ENCODE measurements around the gene LDLRAD1.
"Not testable (repeated sequence)": the region's sequence is repeated elsewhere in the genome, so short reads cannot be mapped to it uniquely, and the experiment has no call there.

The LDLRAD1 gene

DNA sequence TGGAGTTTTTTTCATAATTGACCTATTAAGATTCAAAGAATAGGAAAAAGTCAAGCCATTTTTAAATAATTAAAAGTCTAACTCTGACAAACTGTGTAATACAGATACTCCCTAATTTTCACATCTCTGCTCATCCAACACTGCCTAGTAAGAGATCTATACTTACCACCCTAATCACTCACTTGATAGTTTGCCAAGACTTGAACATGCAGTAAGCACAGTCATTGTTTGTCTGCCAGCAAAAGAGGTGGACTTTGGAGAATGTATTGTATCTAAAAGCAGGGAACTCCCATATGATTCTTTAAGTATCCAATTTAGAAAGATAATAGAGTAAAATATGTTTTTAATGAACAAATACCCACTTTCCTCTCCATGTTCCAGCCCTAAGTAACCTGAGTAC lies 19.5 kb upstream of the LDLRAD1 start:
- no peak for TF ChIP-seq CTCF (IDR thresholded peaks at IDR 0.05)
- Histone ChIP-seq H3K36me3 (ENCODE audit: control insufficient read depth, insufficient read depth, low read length) (no peaks in the 10 kb centered on the region), H3K9ac (no peak overlapping the region), H2AFZ (no peak overlapping the region), H3K79me2 (peaks cover 2% of the 10 kb centered on the region), H3K27me3 (ENCODE audit: control insufficient read depth, insufficient read depth, low read length) (no peaks in the 10 kb centered on the region), H3K27ac (no peak overlapping the region), H3K4me1 (no peaks in the 10 kb centered on the region), H3K9me3 (ENCODE audit: control insufficient read depth, low read length) (no peaks in the 10 kb centered on the region), H3K4me2 (ENCODE audit: low read length) (no peak overlapping the region), H3K4me3 (ENCODE audit: low read depth, low read length) (no peak overlapping the region)

DNA sequence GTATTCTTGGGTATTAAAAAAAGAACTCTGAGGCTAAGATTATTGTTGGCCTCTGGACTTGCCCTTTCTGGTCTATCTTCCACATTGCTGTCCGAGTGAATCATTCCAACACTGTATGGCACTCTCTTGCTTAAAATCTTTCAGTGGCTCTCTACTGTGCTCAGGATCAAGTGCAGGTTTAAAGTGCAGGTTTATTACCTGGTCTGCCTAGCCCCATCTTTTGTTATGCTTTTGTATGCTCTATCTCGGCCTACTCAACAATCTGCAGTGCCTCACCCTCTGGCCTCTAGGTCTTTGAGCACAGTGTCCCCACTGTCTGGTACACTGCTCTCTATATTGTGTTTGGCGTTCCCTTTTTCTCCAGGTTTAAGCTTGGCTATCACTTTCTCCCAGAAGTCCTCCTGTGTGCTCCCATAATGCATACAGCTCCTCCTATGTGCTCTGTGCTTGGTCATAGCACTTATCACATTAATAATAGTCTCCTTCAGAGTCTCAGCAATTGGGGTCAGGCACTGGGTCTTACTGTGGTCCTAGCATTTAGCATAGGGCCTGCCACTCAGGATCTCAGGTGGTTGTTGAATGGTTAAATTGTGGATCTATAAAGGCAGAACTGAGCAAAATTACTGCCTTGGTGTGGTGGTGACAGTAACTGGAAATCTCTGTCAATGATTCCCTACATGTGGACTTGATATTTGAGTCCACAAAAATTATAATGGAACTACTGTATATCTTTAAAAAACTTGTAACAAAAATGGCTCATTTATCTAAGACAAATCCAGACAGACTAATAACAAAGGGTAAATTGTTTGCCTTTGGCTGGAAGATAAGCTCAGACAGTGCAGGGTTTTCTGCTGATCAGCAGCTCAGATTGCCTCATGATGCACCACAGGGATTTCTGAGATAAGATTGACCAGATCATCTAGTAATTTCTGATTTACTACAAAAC lies 10.6 kb upstream of the LDLRAD1 start:
- H3K27ac ChIP-seq, result no peak overlapping the region
- H3K4me2 ChIP-seq (ENCODE audit: low read length), result peak overlapping the region; percentile 3
- H3K4me1 ChIP-seq, result peaks cover 12% of the 10 kb centered on the region
- no peaks in the 10 kb centered on the region for H3K27me3 ChIP-seq (ENCODE audit: control insufficient read depth, insufficient read depth, low read length)
- H3K79me2 ChIP-seq, result no peaks in the 10 kb centered on the region
- H3K9ac ChIP-seq, result no peak overlapping the region
- no peaks in the 10 kb centered on the region for H3K9me3 ChIP-seq (ENCODE audit: control insufficient read depth, low read length)
- no peak for TF ChIP-seq CTCF (IDR thresholded peaks at IDR 0.05)
- no peaks in the 10 kb centered on the region for H3K36me3 ChIP-seq (ENCODE audit: control insufficient read depth, insufficient read depth, low read length)
- no peak overlapping the region for H2AFZ ChIP-seq
- H3K4me3 ChIP-seq (ENCODE audit: low read depth, low read length), result no peak overlapping the region

DNA sequence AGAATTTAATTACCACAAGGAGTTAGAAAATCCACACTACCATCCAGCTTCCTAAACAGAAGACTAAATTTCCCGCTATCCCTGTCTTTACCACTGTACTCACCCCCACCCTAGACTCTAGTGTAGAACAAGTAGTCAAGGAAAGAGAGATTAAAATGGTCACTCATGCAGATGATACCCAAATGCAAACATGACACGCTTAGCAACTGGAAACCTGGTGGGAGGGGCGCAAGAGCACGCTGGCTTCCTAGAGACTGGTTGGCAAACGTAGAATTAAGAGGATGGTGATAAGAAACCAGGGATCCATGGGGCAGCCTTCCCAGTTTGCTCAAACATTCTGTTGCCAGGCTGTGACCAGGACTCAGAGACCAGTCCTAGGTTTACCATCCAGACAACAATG lies 9.9 kb upstream of the LDLRAD1 start:
- no peak for TF ChIP-seq CTCF (IDR thresholded peaks at IDR 0.05)
- no peak overlapping the region for H3K4me3 ChIP-seq (ENCODE audit: low read depth, low read length)
- H3K36me3 ChIP-seq (ENCODE audit: control insufficient read depth, insufficient read depth, low read length), result no peaks in the 10 kb centered on the region
- no peak overlapping the region for H2AFZ ChIP-seq
- peaks cover 12% of the 10 kb centered on the region for H3K4me1 ChIP-seq
- no peaks in the 10 kb centered on the region for H3K9me3 ChIP-seq (ENCODE audit: control insufficient read depth, low read length)
- no peaks in the 10 kb centered on the region for H3K79me2 ChIP-seq
- no peak overlapping the region for H3K27ac ChIP-seq
- H3K4me2 ChIP-seq (ENCODE audit: low read length), result no peak overlapping the region
- H3K9ac ChIP-seq, result no peak overlapping the region
- no peaks in the 10 kb centered on the region for H3K27me3 ChIP-seq (ENCODE audit: control insufficient read depth, insufficient read depth, low read length)

DNA sequence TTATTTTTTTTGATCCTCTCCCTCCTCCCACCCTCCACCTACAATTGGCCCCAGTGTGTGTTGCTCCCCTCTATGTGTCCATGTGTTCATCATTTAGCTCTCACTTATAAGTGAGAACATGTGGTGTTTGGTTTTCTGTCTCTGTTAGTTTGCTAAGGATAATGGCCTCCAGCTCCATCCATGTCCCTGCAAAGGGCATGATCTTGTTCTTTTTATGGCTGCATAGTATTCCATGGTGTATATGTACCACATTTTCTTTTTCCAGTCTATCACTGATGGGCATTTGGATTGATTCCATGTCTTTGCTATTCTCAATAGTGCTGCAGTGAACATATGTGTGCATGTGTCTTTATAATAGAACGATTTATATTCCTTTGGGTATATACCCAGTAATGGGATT lies 6.8 kb upstream of the LDLRAD1 start:
- not testable (repeated sequence) for H3K9ac ChIP-seq; H3K79me2 ChIP-seq; H3K36me3 ChIP-seq (ENCODE audit: control insufficient read depth, insufficient read depth, low read length); H3K27me3 ChIP-seq (ENCODE audit: control insufficient read depth, insufficient read depth, low read length); H2AFZ ChIP-seq; H3K27ac ChIP-seq; H3K4me2 ChIP-seq (ENCODE audit: low read length); H3K4me3 ChIP-seq (ENCODE audit: low read depth, low read length); H3K9me3 ChIP-seq (ENCODE audit: control insufficient read depth, low read length)
- peaks cover 12% of the 10 kb centered on the region for H3K4me1 ChIP-seq

DNA sequence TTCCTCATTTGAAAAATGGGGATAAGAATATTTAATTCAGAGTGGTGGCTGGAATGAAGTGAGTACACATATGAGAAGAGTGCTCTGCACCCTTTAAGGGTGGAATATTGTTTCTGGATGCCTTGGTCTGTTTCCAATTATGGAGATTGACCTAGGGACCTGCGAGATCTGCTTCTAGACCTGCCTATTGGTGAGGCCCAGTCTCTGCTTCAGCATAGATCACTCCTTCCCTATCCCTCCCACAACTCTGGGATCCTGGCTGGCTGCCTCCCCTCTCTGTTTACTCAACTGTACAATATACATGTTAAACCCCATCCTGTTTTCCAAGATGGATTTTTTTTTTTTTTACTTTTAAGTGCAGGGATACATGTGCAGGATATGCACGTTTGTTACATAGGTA lies 6.4 kb upstream of the LDLRAD1 start:
- H3K9ac ChIP-seq, result no peak overlapping the region

DNA sequence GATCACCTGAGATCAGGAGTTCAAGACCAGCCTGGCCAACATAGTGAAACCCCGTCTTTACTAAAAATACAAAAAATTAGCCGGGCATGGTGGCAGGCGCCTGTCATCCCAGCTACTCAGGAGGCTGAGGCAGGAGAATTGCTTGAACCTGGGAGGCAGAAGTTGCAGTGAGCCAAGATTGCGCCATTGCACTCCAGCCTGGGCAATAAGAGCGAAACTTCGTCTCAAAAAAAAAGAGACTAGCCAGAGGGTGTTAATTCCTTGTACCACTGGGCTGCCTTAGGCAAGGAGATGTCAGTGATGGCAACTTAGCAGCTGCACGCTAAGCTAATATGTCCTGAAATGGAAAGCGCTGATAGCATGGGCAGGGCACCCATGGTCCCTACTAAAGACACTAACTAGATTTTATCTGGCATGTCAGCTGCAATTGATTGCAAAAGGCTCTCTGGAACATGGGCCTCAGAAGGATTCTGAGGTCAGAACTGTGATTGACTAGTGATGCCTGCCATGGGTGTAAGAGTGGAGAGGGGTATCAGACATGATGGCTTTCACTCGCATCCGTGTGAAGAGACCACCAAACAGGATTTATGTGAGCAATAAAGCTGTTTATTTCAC lies 1.7 kb upstream of the LDLRAD1 start:
- H2AFZ ChIP-seq, result not testable (repeated sequence)

More for the DNA sequence above, 6.4 kb upstream of the LDLRAD1 start:
- H3K4me1 ChIP-seq, result peaks cover 12% of the 10 kb centered on the region
- no peak for TF ChIP-seq CTCF (IDR thresholded peaks at IDR 0.05)
- no peak overlapping the region for H3K4me2 ChIP-seq (ENCODE audit: low read length)
- no peak overlapping the region for H3K4me3 ChIP-seq (ENCODE audit: low read depth, low read length)
- no peak overlapping the region for H2AFZ ChIP-seq
- H3K27ac ChIP-seq, result no peak overlapping the region
- H3K9me3 ChIP-seq (ENCODE audit: control insufficient read depth, low read length), result no peaks in the 10 kb centered on the region
- H3K27me3 ChIP-seq (ENCODE audit: control insufficient read depth, insufficient read depth, low read length), result no peaks in the 10 kb centered on the region
- H3K36me3 ChIP-seq (ENCODE audit: control insufficient read depth, insufficient read depth, low read length), result no peaks in the 10 kb centered on the region
- no peaks in the 10 kb centered on the region for H3K79me2 ChIP-seq

More for the DNA sequence above, 1.7 kb upstream of the LDLRAD1 start:
- not testable (repeated sequence) for H3K9ac ChIP-seq; H3K4me2 ChIP-seq (ENCODE audit: low read length); H3K27ac ChIP-seq; H3K4me3 ChIP-seq (ENCODE audit: low read depth, low read length); H3K36me3 ChIP-seq (ENCODE audit: control insufficient read depth, insufficient read depth, low read length); H3K9me3 ChIP-seq (ENCODE audit: control insufficient read depth, low read length); H3K4me1 ChIP-seq; H3K27me3 ChIP-seq (ENCODE audit: control insufficient read depth, insufficient read depth, low read length); H3K79me2 ChIP-seq
